ENCODE data around the gene NMRK1.
A peak's percentile ranks its signal among the peaks of the same experiment; 100 is the strongest.

Gene NMRK1

DNA sequence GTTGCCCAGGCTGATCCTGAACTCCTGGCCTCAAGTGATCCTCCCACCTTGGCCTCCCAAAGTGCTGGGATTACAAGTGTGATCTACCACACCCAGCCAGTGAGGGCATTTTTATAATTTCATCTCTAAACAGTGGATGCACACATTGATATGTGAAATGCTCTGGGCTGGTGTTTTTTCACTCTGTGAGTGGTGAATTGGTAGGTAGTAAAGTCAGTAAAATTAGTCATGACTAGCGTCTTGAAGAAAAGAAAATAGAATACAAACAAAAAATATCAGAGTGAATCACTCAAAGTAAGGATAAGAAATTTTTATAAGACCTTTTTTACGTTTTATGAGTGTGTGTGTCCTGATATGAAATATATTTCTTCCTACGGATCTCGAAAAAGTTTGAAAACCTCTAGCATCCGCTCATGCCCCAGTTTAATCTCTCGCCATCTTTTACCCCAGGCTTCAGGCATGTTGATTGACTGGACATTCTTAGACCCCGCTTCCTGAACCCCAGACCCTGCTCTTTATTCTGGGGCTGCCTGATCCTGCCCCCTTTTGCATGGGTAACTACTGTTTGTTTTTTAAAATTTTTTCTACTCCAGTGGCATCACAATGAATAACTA is 14.3 kb upstream of the NMRK1 start:
- DNase-seq (ENCODE audit: low read depth in 3 of 3) = no peak

DNA sequence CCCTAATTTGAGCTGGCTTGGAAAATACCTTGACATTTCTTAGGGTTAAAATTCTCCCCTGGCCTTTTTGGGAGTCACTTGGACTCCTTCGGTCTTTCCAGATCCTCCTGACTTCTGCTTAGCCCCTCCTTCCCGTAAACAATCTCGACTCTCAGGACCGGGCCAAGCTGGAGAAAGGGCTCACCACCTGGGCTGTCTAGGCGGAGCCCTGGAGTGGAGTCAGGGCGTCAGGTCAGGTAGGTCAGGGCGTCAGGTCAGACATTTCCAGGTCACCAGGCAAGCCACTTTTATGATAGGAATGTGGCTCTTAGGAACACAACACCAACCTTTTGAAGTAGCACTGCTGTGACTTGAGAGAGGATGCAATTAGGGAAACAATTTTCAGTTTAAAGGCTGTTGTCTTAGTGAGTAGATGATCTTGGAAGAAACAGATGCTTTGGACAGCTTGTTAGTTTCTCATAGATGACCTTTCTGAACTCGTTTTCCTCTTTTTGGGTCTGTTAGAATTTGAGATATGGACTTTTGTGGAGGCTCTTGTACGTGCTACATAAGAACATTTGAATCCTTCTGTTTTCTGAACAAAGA is 13.1 kb upstream of the NMRK1 start:
- no peak for DNase-seq (ENCODE audit: low read depth in 3 of 3)

DNA sequence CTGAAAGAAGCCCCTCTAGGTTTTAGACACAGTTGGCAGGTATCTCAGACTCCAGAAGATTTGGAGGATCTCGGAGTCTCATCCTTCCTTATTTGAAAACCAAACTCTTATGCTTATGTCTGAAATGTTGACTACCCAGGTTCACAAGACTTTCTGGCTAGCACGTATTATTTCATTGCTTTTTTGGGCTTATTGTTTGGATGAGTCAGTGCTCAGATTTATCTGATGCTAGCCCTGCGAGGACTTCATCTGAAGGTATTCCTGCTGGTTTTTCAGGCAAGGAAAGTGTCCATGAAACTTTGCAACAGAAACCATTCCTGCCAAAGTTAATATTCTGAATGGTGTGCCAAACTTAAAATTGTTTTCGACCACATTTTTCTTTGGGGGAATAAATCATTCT is 8.8 kb upstream of the NMRK1 start:
- DNase-seq (ENCODE audit: low read depth in 3 of 3) = no peak

DNA sequence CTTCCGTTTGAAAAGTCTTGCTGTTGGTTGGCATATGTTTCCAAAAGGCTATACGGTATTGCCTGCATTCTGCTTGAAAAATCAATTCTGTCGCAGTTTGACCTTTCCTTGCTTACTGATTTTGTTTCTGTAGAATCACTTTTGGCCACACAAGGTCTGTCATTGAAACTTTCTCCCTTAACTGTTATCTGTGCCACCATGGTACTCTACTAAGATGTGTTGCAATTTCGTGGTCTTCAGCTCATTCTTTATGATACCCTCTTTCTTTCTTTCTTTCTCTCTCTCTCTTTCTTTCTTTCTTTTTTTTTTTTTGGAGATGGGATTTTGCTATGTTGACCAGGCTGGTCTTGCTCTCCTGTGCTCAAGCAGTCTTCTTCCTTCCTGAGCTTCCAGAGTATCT is 4.8 kb upstream of the NMRK1 start:
- DNase-seq (ENCODE audit: low read depth in 3 of 3) = no peak

DNA sequence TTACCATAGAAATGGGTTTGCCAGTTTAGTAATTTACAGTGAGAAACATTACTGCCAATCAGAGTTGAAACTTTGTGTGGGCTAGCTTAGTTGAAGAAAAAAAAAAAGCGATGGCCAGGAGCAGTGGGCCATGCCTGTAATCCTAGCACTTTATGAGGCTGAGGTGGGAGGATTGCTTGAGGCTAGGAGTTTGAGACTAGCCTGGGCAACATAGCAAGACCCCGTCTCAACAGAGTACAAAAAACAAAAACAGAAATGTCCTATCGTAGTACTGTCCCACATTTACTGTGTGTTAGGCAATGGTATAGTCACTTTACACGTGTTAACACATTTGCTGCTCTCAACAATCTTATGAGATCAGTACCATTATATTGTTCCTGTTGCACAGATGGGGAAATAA is 2.6 kb upstream of the NMRK1 start:
- DNase-seq (ENCODE audit: low read depth in 3 of 3) = no peak

DNA sequence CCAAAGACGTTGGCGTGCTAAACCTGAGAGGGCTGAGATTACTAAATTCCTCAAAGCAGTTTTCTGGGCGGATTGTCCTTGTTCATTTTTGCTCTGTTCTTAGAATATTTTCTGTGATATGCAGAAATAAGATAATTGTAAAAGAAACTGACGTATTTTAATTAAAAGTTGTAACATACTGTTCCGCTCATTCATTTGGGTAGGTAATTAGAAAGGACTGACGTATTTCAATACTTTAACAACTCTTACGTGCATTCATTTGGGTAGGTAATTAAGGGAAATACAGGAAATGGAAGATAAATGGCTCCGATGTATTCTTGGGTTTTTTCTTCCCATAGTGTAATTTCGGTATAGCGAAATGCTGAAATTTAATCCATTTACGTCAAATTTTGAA is 1.4 kb upstream of the NMRK1 start:
- DNase-seq (ENCODE audit: low read depth in 3 of 3) = no peak

DNA sequence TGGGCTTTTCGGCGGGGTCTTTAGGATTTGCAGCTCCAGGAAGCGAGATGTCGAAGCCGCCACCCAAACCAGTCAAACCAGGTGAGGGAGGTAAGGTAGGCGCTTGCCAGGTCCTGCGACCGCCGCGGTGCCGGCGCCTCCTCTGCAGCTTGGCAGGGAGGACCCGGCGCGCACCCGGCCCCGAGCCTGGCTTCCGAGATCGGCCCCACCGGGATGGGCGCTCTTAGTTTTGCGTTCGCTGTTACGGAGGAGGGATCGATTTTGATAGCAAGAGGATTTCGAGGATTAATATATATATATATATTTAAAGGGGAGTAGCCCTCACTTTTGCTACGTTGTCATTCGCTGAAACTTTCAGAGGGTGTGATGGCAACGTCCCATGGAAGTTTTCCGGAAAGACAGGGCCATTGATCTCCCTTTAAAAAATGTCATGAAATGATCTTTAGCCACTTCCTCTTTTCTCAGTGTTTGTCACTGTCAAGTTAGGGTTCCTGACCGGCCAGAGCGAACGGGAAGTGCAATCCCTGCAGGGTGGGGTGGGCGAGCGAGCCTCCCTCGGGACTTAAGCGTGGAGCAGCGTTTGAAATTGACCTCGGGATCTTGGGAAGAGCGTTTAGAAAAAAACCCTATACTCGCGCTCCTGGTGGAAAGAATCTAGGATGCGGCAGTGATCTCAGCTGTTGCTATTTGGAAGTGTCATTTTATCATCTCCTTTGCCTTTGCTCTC is 854 bp upstream of the NMRK1 start:
- DNase-seq (ENCODE audit: low read depth in 3 of 3) = no peak

DNA sequence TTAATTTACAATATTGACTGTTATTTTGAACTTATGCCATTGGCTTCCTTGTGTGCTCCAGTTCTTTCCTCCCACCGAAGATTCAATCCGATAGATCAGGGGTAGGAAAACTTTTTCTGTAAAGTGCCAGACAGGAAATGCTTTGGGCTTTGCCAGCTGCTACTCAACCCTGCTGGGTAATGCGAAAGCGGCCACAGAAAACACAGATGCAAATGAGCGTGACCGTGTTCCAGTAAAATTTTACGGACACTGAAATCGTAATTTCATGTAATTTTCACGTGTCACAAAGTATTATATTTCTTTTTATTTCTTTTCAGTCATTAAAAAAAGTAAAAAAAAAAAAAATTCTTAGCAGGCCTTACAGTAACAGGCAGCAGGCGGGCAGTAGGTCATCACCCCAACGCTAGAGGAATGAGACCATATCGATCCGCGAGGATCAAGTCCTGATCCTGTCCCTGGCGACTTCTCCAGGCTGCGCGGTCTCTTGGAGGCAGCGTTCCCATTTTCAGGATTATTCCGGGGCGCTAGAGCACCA is 599 bp downstream of the NMRK1 start:
- no peak for DNase-seq (ENCODE audit: low read depth in 3 of 3)

DNA sequence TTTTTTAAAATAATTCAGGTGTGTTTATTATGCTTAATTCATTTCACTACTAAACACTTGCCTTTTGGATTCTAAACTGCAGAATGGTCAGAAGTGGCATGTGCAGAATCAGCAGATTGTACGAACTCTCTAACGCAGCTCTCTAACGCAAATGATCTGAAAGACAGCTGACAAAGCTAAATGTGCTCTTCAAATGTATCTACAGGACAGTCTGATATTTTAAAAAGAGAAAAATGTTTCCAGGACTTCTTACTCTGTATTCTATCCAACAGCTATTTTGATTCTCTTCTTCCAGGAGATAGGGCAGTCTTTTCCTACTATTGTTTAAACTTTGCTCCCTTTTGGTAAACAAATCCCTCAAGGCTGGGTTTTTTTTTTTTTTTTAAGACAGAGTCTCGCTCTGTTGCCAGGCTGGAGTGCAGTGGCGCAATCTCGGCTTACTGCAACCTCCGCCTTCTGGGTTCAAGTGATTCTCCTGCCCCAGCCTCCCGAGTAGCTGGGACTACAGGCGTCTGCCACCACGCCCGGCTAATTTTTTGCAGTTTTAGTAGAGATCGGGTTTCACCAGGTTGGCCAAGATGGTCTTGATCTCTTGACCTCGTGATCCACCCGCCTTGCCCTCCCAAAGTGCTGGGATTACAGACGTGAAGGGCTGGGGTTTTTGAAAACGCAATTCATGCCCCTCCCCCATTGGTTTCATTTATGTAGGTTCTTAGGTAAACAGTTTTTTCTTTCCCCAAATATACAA is 1.2 kb downstream of the NMRK1 start:
- DNase-seq (ENCODE audit: low read depth in 3 of 3) = no peak

DNA sequence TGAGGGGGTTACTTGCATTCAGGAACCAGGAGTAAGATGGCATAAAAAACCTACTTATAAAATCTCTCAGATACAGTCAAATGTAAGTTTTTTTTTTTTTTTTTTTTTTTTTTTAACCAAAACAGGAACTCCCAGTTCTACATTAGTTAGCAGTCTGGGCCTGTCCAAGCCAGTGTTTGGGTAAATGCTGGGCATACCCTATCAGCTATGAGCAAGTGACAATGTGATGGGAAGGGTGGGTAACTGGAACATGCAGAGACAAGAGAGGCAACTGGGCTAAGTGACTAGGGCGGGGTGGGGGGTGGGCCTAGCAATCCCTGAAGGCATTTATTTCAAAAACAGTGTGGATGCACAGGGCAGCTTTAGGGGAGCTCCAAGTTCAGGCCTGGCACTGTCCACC is 2.3 kb downstream of the NMRK1 start:
- DNase-seq (ENCODE audit: low read depth in 3 of 3) = no peak

DNA sequence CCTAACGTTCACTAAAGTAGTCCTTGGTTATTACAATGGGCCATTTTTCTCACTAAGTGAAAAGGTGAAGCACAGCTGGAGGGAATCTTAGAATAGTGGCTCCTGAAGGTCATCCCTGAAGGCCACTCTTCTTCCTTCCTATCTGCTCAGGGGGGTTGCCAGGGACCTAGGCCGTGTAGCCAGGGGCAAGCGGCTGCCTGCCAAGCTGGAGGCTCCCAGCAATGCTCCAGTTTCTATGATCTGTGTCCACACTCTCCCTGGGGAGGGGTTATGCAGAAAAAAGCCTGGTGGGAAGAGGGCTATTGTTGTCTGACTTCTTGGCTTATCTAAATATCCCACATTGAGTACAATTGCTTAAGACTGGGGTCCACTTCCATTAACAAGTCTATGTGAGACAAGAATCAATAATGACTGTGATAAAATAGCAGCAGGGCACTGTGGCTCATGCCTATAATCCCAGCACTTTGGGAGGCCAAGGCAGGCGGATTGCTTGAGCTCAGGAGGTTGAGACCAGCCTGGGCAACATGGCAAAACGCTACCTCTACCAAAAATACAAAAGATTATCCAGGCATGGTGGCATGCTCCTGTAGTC is 3.8 kb downstream of the NMRK1 start:
- DNase-seq (ENCODE audit: low read depth in 3 of 3) = no peak

DNA sequence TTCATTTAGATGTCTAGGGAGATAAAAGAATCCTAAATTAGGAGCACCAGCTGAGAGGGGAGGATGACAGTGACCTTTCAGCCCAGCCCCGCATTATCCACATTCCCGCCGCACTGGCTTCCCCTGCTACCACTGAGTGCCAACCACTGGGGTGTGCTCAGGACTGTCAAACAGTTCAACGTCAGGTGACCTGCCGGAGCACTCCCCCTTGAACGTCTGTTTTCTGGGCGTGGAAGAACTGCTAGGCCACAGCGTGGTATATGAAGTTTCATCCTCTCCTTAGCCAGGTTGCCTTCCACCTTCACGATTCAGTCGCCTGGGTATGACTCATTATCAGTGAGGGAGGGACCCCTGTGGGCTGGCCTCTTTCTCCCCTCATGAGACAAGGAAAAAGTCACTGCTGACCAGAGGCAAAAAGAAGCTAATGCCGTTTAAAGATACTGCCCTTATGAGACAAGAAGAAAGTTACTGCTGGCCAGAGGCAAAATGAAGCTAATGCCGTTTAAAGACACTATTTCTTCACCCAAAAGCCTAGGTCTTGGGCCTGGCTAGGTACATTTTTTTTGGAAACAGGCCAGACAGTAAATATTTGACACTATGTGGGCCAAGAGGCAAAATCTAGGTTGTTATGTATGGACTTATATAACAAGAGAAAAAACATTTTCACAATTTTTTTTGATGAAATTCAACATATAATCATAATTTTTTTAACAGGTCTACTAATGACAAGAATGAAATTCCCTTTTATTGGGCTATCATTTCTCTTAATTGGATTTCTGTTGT is 4.6 kb downstream of the NMRK1 start:
- no peak for DNase-seq (ENCODE audit: low read depth in 3 of 3)

DNA sequence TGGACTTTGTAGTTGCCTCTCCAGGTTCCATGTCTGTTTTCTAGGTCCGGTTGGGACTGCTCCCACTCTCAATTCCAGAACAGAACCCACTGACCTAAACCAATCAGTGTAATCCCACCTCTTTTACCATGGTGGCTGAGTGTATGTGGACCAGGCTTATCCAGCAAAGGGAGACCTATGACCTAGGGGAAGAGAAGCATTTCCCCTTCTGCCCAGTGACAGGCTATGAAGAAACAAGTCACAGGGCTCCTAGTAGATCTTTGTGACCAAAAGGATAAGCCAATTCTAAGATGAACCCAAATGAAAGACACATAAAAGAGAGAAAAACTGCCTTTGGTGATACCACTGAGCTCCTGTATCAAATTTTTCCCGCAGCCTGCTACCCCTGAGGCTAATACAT is 6.3 kb downstream of the NMRK1 start:
- no peak for DNase-seq (ENCODE audit: low read depth in 3 of 3)

DNA sequence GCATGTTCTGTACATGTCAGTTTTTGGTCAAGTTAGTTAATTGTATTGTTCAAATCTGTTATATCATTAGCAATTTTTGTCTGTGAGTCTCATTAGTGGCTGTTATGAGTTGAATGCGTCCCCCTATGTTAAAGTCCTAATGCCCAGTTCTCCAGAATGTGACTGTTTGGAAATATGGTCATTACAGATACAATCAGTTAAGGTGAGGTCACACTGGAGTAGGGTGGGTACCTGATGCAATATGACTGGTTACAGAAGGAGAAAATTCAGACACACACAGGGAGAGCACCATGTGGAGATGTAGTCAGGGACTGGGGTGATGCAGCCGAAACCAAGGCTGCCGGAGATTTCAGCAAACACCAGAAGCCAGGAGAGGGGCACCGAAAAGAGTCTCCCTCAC is 15.1 kb downstream of the NMRK1 start:
- DNase-seq (ENCODE audit: low read depth in 3 of 3) = no peak

DNA sequence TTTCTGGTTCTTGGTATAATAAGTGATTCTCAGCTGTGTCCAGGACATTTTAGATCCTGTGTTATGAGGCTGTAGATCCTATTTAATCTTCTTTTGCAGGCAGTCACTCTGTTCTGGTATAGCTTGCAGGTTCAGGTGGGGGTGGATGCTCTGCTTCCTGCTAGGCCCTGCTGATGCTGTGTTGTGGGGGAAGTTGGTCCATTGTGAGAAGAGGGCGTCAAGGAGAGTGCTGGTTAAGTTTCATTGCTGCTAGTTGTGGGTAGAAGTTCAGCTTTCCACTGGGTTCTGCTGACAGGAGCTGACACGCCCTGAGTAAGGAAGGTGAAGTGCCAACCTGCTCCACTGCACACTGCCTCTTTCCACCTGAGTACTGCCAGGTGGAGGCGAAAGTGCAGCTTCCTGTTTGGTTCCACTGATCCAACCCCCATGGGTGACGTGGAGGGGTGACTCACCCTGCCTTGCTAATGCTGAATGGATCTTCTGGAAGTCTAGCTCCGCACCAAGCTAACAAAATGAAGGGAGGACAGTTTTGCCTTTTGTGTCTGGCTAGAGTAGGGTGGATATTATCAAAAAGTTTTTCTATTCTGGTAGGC is 16.3 kb downstream of the NMRK1 start:
- peak; percentile 46 to 75 (median 53) for DNase-seq (ENCODE audit: low read depth in 3 of 3)

DNA sequence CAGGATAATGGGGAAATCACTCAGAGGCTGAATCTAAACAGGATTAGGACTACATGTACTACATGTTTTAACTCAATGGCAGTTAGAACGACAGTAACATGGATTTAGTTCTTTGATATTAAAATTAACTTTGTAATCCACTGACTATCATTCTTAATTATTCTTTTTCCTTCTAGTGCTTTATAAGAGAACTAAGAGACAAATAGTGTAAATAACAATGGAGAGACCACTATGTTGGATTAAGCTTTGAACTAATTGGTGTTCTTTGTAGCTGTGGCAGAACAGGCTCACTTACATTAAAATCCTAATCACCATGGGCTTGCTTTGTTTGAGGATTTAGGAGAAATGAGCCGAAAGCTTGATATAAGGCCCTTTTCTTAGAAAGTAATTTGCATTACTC is 18.8 kb downstream of the NMRK1 start:
- no peak for DNase-seq (ENCODE audit: low read depth in 3 of 3)

DNA sequence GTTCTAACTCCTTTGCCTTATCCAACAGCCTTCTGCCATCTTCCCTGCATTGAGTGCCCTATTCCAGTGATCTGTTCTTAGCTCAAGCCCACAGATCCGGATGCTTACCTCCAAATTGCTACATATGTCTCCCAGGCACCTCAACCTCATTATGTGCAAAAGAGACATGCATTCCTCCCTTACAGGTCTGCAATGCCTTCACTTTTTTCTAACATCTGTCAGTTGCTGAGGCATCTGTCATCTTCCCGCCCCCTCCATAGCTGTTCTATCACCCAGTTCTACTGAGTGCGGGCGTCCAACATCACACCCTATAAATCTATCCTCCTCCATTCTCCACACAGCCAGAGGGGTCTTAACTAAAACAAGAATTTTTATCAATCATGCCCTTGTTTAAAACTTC is 20.1 kb downstream of the NMRK1 start:
- no peak for DNase-seq (ENCODE audit: low read depth in 3 of 3)

DNA sequence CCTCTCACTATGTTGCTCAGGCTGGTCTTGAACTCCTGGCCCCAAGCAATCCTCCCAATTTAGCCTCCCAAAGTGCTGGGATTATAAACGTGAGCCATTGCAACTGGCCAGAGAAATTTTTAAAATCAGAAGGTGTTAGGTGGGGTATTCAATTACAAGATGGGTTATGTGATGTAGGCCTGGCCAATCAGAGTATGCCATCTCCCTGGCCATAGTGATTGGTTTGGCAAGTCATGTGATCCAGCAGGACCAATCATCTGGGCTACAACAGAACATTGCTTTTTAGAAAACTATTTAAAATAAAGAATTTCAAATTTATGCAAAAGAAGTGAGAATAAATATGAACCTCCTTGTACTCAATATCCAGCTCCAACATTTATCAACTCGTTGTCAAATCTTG is 22.4 kb downstream of the NMRK1 start:
- DNase-seq (ENCODE audit: low read depth in 3 of 3) = no peak

DNA sequence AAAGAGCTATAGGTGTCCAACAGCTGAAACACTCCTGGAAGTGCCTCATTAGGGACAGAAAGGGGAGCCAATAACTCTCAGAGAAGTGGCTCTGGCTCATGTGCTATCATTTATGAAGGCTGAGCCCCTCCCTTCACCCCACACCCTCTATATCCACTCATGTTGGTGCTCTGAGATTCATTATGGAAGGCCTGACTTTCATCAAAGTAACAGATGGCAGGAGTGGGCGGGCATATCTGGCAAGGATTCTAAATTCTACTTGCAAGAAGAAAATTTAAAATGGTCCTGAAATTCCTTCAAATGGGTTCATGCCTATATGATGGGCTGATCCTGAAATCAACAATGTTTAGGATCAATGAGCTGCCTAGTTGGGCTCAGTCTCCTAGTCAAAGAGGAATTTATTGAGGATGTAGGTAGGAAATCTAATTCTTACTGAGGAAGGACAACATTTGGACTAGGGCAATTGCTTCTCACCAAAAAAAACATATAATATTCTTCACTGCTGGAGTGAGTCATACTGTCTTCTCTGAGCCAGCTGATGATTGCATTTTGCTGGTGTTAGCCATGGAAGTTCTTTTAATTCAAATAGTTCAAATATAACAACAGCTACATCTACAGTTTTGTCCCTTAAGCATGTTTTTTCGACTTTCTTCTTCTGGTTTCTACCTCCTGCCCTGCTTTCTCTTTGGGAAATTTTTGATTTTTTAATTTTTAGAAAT is 23.5 kb downstream of the NMRK1 start:
- no peak for DNase-seq (ENCODE audit: low read depth in 3 of 3)

DNA sequence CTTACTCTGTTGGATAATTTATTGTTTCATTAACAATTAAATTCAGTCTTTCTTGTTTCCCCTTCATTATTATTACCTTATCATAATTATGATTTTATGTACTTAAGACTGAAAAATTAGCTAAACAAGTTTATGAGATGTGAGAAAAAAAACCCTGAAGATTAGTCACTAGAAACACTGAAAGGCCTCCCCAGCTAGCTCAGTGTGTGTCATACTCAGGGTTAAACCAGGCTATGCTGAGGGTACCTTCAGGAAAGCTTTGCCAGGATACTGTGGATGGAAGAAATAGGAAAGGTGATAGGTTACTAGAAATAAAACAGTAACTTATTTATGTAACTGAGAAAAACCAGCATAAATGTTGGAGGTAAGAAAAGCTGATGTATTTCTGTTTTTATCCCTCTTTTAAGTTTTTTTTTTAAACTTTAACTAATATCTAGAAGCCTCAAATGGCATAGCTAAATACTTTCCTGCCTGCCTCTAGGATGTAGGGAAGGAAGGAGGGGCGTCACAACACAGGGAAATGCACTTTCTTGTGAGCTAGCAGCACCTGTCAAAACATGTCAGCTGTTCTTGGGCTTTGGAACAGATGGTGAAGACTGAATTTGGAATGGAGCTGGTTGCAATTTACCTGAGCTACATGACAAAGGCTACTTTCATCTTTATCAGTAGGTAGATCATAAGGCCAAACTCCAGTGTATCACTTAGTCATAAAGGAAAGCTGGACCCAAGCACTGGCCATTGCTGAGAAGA is 24.2 kb downstream of the NMRK1 start:
- DNase-seq (ENCODE audit: low read depth in 3 of 3) = no peak
